Activated T-helper 1 cell treated with anti-CD3 and anti-CD28 coated beads, Interleukin-2, amount 50 U/mL, for 16 hours (primary cell): ENCODE measurements around the gene FAM3B.
A peak's percentile ranks its signal among the peaks of the same experiment; 100 is the strongest.
"Not testable (repeated sequence)": the region's sequence is repeated elsewhere in the genome, so short reads cannot be mapped to it uniquely, and the experiment has no call there.

Experiments
- DNase-seq, 2 donors: peaks; one replicate each; pipeline ENCODE4 v3.0.0-alpha.2; 2020; ENCODE audit warnings: low read depth in 1 of 2, low spot score in 1 of 2

The FAM3B gene

GRCh38 chr21:41349619-41350390 is 33.2 kb downstream of the FAM3B start:
- DNase-seq, result no peak

DNA sequence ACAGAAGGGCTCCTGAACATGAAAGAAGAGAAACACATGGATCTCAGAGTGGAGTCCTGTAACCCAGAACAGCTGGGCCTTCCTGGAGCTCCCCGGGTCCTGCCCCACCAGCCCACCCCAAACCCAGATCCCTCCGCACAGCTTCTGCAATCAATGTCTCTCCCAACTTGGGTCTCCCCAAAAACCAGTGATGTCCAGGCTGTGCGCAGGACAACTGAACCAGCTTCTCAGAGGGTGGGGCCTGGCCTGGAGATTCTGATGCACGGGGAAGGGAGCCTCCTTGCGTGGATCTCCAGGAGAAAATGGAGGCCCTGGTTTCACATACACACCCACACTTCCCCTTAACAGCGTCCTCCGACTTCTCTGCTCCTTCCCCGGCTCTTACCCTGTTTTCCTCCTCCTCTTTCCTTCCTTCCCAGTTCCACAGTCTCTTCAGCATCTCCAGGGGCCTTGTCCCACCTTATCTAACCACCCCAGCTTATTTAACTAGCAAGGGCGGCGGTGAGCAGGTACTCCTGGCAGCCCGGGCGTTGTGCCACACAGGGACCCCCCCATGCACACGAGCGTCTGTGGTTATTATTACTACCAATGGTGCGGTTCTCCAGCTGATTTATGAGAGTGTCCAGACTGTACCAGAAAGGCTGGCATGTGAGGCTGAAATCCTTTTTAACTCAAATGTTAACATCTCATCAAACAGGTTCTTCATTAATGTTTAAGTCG is 34.0 kb downstream of the FAM3B start:
- no peak for DNase-seq

DNA sequence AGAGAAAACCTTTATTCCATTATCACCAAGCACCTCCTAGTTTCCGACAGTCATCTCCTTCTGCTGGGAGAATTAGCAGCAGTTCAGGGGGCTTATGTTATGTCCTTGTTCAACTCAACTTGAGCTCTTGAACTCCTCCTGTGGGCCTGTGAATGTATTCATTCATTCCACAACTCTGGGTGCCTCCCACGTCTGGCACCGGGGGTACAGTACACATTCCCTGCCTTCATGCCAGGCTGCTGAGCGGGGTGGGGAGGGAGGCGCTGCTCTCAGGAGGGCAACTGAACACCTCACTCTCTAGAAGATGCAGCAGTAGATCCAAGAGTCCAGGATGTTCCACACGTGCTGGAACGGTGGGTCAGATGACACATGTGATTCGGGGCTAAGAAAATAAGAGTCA is 40.9 kb downstream of the FAM3B start:
- no peak for DNase-seq

DNA sequence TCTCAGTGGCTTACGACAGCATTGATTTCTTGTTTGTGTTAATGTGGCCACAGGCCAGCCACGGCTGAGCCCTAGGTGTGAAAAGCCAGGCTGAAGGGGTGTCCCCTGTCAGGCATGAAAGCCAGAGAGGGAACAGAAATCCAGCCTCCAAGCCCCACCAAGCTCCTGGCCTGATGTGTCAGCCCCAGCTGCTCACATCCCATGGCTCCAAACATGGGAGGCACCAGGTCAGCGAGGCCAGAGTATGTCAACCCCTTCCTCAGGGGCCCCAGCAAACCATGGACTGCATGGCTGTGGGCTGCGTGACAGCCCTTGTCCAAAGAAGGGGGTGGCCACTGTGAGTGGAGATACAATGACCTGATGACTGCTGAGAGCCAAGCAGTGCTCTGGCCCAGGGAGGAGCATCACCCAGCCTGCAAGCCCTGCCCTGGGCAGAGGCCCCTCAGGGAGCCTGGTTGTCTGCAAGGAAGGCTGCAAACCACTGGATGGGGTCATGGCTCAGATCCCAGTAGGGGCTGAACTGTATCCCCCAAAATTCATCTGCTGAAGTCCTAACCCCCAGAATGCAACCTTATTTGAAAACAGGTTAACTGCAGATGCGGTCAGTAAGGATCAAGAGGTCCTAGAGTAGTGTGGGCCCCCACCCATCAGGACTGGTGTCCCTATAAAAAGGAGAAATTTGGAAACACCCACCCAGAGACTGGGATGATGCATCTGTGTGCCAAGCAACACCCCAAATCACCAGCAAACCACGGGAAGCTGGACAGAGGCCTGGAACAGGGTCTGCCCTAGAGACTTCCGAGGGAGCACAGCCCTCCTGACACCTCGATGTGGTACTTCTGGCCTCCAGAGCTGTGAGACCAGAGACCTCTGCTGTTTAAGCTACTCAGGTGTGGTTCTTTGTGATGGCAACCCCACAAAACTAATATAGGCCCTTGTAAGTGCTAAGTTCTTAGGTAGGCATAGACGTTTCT is 41.9 kb downstream of the FAM3B start:
- no peak for DNase-seq

- DNase-seq, result no peak
Measured at GRCh38 chr21:41359286-41359685, 42.7 kb downstream of the FAM3B start.

DNA sequence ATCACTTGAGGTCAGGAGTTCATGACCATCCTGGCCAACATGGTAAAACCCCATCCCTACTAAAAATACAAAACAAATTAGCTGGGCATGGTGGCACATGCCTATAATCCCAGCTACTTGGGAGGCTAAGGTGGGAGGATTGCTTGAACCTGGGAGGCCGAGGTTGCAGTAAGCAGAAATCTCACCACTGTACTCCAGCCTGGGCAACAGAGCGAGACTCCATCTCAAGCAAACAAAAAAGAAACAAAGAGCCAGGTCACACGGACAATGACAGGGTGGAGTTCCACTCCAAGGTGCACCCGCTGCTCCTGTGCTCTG is 43.1 kb downstream of the FAM3B start:
- DNase-seq, result not testable (repeated sequence)

DNA sequence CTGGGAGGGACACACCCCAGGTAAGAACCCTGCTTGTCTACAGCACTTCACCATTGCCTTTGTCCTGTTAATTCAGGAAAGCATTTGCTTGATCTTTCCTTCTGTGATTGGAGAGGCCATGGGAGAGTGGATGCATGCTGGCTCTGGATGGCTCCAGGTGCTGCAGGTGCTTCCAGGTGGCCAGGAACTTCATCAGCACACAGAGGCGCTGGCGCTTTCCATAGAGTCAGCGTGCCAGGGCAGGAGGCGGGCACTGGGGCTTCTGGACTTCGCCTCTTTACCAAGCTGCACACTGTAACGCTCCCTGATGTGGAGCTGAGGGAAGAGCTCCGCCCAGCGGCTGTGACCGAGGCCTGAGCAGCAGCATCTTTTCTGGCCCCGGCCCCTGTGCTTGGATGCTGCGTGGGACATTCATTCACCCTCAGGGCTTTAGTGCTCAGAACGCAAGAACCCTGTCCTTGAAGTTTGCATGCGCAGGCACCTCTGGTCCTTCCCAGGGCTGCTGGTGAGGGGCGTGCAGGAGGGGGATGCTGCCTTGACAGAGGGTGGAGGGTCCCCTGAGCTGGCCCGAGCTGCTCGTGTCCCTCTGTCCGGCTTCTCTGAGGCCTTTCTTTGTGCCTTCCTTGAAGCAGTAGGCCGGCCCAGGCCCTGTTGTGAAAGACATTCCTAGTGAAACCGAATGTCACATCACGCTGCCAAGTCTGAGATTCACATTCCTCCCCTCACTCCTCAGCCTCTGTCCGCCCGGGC is 43.6 kb downstream of the FAM3B start:
- no peak for DNase-seq

DNA sequence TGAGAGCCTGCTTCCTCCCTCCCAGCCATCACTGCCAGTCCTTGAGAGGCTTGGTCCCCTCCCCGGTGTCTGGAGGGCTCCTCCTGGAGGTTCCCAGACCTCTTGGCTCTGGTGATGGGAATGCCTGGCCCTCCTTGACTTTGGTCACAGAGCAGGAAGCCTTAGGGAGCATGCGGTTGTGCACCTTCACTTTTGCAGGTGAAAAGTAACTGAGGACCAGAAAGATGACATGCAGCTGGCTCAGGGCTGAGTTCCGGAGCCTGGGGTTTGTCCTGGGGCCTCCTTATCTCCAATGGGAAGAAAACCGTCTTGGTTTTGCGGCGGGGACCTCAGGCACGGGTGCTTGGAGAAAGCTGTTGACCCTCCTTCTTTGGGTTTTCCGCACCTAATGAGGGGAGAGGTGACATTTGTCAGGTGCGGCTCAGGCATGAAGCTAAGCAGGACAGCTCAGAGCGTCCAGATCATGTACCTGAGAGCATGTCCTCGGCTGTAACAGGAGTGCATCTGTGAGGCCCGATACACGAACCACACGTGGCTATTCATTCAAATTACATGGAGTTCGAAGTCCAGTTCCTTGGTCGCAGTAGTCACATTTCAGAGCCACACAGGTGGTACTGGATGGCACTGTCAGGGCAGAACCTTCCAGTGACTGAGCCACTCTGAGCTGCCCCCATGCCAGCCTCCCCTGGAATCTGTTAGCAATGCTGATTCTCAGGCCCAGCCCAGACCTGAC is 44.6 kb downstream of the FAM3B start:
- DNase-seq, result no peak

DNA sequence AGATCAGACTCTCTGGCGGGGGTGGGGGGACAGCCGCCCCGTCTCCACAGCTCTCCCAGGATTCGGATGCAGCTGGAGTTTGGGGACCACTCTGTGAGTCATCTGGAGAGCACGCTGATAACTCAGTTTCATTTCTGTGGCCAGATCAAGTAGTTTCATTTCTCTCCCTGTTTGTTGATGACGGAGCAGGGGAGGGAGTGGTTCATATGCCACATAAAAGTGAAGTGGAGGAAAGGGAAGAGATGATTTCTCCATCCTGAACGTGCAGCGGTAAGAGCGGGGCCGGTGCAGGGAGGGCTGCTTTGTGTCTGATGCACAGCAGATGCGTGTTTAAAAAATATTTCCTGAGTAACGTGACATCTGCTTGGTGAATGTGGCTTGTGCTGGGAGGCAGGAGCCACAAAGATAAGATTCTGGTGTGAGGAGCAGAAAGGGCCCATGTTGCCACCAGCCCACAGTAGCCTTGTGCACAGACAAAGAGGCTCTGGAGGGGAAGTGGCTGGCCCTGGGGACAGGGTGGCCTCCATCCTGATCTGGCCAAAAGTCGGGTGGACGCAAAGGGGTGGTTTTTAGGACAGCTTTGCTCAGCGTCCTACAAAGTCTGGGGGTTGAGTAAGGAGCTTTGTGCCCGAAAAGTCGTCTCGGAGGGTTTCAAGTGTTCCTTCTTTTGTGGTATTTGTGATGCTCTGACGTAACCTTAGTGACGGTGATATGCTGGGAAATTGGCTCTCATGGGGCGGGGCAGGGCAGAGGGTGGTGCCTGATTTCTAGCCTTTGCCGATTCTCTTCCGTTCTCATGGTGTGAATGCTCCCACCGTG is 45.4 kb downstream of the FAM3B start, which contains the start of gene MX2:
Gene MX2 (plus strand): TSS at position 242 of the 819 bp plus-strand sequence. CDS start 14,880 bp downstream, outside the sequence.
- DNase-seq, result peak; percentile 59 to 61

- no peak for DNase-seq
Measured at GRCh38 chr21:41362605-41363369, 46.2 kb downstream of the FAM3B start.

GRCh38 chr21:41363370-41364270 is 47.0 kb downstream of the FAM3B start:
- no peak for DNase-seq

GRCh38 chr21:41364308-41364707 is 47.7 kb downstream of the FAM3B start:
- DNase-seq, result no peak

DNA sequence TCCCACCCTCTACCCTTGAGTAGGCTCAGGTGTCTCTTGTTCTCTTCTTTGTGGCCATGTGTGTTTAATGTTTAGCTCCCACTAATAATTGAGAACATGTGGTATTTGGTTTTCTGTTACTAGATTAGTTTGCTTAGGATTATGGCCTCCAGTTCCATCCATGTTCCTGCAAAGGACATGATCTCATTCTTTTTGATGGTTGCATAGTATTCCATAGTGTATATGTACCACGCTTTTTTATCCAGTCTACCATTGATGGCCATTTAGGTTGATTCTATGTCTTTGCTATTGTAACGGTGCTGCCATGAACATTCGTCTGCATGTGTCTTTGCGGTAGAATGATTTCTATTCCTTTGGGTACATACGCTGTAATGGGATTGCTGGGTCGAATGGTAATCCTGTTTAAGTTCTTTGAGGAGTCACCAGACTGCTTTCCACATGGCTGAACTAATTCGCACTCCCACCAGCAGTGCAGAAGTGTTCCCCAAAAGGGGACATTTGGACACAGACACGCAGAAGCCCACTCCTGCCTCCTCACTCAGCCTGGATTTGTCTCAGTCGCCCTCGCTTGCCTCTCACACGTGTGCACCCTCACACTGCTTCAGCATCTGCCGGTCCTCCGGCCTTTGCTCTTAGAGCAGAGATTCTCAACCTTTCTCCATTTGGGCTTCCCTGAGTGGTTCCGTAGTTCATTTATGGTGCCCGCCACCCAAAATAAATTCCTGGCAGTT is 48.9 kb downstream of the FAM3B start:
- no peak for DNase-seq

DNA sequence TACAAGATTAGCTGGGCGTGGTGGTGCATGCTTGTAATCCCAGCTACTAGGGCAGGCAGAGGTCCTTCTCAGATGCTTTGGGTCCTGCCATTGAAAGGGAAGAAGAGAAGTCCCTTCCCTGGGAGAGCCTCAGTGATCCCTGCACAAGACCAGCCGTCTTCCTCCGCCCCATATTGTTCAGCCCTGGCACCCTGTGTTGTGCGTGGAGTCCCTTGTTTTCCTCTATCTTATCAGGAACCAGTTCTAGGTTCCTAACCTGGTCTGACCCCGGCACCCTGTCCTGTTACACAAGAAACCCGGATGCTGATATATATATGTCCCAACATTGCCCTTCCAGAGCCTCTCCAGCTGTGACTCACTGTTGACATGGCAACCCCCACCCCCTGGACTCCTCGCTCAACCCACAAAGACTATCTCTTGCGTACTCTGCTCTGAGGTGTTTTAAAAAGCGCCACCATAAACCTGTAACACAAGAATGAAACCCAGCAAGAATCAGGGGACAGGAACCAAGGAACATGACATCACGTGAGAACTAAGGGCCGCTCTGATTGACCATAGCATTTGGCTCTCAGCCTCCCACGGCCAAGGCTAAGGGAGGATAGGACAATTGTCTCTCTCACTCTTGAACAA is 50.0 kb downstream of the FAM3B start:
- no peak for DNase-seq

DNA sequence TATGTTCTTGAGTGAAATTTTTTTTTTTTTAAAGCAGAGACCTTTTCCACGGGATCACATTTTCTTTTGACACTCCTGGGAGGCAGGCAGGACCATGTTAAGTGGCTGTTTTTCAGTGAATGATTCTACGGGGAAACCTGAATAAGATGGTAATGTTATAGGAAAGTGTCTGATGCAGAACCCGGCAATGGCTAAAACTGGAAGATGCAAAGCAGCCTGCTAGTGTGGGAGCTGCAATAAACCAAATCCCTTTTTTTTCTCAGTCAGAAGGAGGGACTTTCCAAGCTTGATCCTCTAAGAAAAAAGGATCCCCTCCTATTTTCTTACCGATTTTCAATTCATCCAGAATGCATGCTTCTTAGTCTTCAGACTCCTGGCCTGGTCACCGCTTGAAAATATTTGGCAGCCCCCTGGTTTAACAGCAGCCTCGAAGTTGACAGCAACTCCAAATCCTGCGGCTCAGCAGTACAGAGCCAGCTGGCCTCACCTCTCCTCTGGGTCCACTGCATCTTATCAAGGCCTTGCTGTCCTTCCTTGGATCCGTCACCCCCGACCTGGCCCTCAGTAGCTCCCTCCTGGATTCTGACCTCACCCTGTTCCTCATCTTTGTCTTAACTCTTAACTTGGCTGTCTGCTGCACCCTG is 50.8 kb downstream of the FAM3B start:
- DNase-seq, result no peak
